MM.1S (cell line): ENCODE data around the gene NDUFB5.
"Not testable (repeated sequence)": the region's sequence is repeated elsewhere in the genome, so short reads cannot be mapped to it uniquely, and the experiment has no call there.

Experiments
- DNase-seq: peaks from one replicate; pipeline ENCODE4 v3.0.0-alpha.2; 2015
- H2AFZ ChIP-seq: fragments of 300-600 bp; sonication (generic); 2 replicates; pipeline ENCODE4 v1.6.0; 2016; ENCODE audit warnings: antibody characterized with exemption, low read length
- H3F3A ChIP-seq: fragments of 300-600 bp; sonication (generic); 2 replicates; pipeline ENCODE4 v1.6.1; 2016; ENCODE audit warnings: mild to moderate bottlenecking, antibody characterized with exemption, low read length, moderate library complexity, mixed read lengths; ENCODE audit not compliant: insufficient read depth
- H3K27ac ChIP-seq: fragments of 300-600 bp; sonication (generic); 2 replicates; pipeline ENCODE4 v1.5.1; 2016; ENCODE audit warnings: mild to moderate bottlenecking, low read length
- H3K27me3 ChIP-seq: fragments of 300-600 bp; sonication (generic); replicated peaks from 2 replicates; pipeline ENCODE4 v1.6.0; 2016; ENCODE audit warnings: low read length; ENCODE audit not compliant: insufficient read depth
- H3K36me3 ChIP-seq: fragments of 300-600 bp; sonication (generic); replicated peaks from 2 replicates; pipeline ENCODE4 v1.6.1; 2016; ENCODE audit warnings: mild to moderate bottlenecking, low read length, mixed read lengths; ENCODE audit not compliant: insufficient read depth
- H3K4me1 ChIP-seq: fragments of 300-600 bp; sonication (generic); 2 replicates; pipeline ENCODE4 v1.6.1; 2016; ENCODE audit warnings: low read length, mixed read lengths
- H3K4me2 ChIP-seq: fragments of 300-600 bp; sonication (generic); 2 replicates; pipeline ENCODE4 v1.6.0; 2016; ENCODE audit warnings: low read depth, low read length
- H3K4me3 ChIP-seq: fragments of 300-600 bp; sonication (generic); 2 replicates; pipeline ENCODE4 v1.5.1; 2016; ENCODE audit warnings: low read length, mixed read lengths
- H3K79me2 ChIP-seq: fragments of 300-600 bp; sonication (generic); 2 replicates; pipeline ENCODE4 v1.6.1; 2016; ENCODE audit warnings: mixed run types, low read length, mixed read lengths
- H3K9ac ChIP-seq: fragments of 300-600 bp; sonication (generic); 2 replicates; pipeline ENCODE4 v1.6.1; 2016; ENCODE audit warnings: low read length, mixed read lengths
- H3K9me2 ChIP-seq: fragments of 300-600 bp; sonication (generic); replicated peaks from 2 replicates; pipeline ENCODE4 v1.6.1; 2016; ENCODE audit warnings: mild to moderate bottlenecking, low read length, mixed read lengths; ENCODE audit not compliant: insufficient read depth
- H3K9me3 ChIP-seq: fragments of 300-600 bp; sonication (generic); replicated peaks from 2 replicates; pipeline ENCODE4 v1.6.1; 2016; ENCODE audit warnings: mild to moderate bottlenecking, low read length, mixed read lengths; ENCODE audit not compliant: insufficient read depth
- H4K20me1 ChIP-seq: fragments of 300-600 bp; sonication (generic); 2 replicates; pipeline ENCODE4 v1.6.1; 2016; ENCODE audit warnings: mild to moderate bottlenecking, low read length, moderate library complexity, mixed read lengths; ENCODE audit not compliant: insufficient read depth
- CTCF ChIP-seq: fragments of 300-600 bp; sonication (generic); IDR thresholded peaks from 2 replicates; pipeline ENCODE4 v1.5.1; 2016; ENCODE audit warnings: antibody characterized with exemption, low read length, mixed read lengths
- EZH2 ChIP-seq: fragments of 300-600 bp; sonication (generic); optimal IDR thresholded peaks from 2 replicates; pipeline ENCODE3; 2017; ENCODE audit warnings: low read depth, mild to moderate bottlenecking, antibody characterized with exemption, low read length, mixed read lengths
- EZH2phosphoT487 ChIP-seq: fragments of 300-600 bp; sonication (generic); IDR thresholded peaks from 2 replicates; pipeline ENCODE4 v1.6.1; 2018; ENCODE audit warnings: antibody characterized with exemption, low read length

NDUFB5 gene

GRCh38 chr3:179640469-179640868 lies 35.9 kb downstream of the NDUFB5 start:
- Histone ChIP-seq H3K27ac (no peak overlapping the region), H3F3A (peaks cover 13% of the 10 kb centered on the region), H4K20me1 (no peaks in the 10 kb centered on the region), H3K9ac (no peak overlapping the region), H3K4me3 (no peak overlapping the region), H3K79me2 (no peaks in the 10 kb centered on the region), H3K4me2 (no peak overlapping the region), H3K9me3 (no peaks in the 10 kb centered on the region), H2AFZ (no peak overlapping the region), H3K4me1 (peaks cover 9% of the 10 kb centered on the region), H3K9me2 (no peaks in the 10 kb centered on the region), H3K27me3 (no peaks in the 10 kb centered on the region), H3K36me3 (no peaks in the 10 kb centered on the region)
- TF ChIP-seq EZH2: no peak
- TF ChIP-seq CTCF: no peak
- no peak for DNase-seq

GRCh38 chr3:179642871-179643270 lies 38.3 kb downstream of the NDUFB5 start:
- H3K9me2 ChIP-seq: no peaks in the 10 kb centered on the region
- H3K79me2 ChIP-seq: no peaks in the 10 kb centered on the region
- no peak overlapping the region for H3K27ac ChIP-seq
- H3K27me3 ChIP-seq: no peaks in the 10 kb centered on the region
- H3K9me3 ChIP-seq: no peaks in the 10 kb centered on the region
- H3K4me1 ChIP-seq: peaks cover 9% of the 10 kb centered on the region
- peaks cover 13% of the 10 kb centered on the region for H3F3A ChIP-seq
- H4K20me1 ChIP-seq: no peaks in the 10 kb centered on the region
- H3K9ac ChIP-seq: no peak overlapping the region
- no peak for DNase-seq
- TF ChIP-seq EZH2phosphoT487: no peak
- TF ChIP-seq CTCF: no peak
- no peak overlapping the region for H3K4me3 ChIP-seq
- no peaks in the 10 kb centered on the region for H3K36me3 ChIP-seq
- no peak overlapping the region for H3K4me2 ChIP-seq
- H2AFZ ChIP-seq: no peak overlapping the region

GRCh38 chr3:179643837-179644236 lies 39.2 kb downstream of the NDUFB5 start:
- H3K9me3 ChIP-seq, H3K27ac ChIP-seq, H3K9me2 ChIP-seq, H4K20me1 ChIP-seq, H3K27me3 ChIP-seq, DNase-seq, H3K9ac ChIP-seq, H3K79me2 ChIP-seq, H2AFZ ChIP-seq, H3K36me3 ChIP-seq, H3K4me2 ChIP-seq, H3K4me1 ChIP-seq, H3K4me3 ChIP-seq: not testable (repeated sequence)
- H3F3A ChIP-seq: peaks cover 13% of the 10 kb centered on the region

GRCh38 chr3:179646177-179646576 lies 41.6 kb downstream of the NDUFB5 start:
- TF ChIP-seq CTCF: no peak
- no peak for TF ChIP-seq EZH2
- no peak for TF ChIP-seq EZH2phosphoT487
- Histone ChIP-seq H3K4me3 (no peak overlapping the region), H3F3A (peaks cover 13% of the 10 kb centered on the region), H3K27ac (no peak overlapping the region), H3K36me3 (no peaks in the 10 kb centered on the region), H3K27me3 (no peaks in the 10 kb centered on the region), H3K4me2 (no peak overlapping the region), H3K9me2 (no peaks in the 10 kb centered on the region), H3K4me1 (peaks cover 9% of the 10 kb centered on the region), H4K20me1 (no peaks in the 10 kb centered on the region), H3K9ac (no peak overlapping the region), H2AFZ (no peak overlapping the region), H3K9me3 (no peaks in the 10 kb centered on the region), H3K79me2 (no peaks in the 10 kb centered on the region)
- DNase-seq: no peak
